ENCODE measurements around the gene CGNL1.

DNA sequence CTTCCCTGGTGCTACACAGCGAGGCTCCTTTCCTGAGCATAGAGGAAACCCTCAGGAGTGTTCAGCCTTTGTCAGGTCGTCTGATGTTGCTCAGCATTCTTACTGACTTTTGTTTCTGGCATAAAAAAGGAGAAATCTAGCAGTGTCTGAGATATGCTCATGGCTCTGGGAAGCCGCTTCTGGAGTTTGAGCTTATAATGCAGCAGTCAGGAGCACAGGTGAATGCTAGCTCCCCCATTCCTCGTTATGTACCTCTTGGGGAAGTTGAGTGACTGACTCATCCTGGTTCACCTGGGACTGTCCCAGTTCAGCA is 166.2 kb downstream of the CGNL1 start:
- TF ChIP-seq, protein P1, sequence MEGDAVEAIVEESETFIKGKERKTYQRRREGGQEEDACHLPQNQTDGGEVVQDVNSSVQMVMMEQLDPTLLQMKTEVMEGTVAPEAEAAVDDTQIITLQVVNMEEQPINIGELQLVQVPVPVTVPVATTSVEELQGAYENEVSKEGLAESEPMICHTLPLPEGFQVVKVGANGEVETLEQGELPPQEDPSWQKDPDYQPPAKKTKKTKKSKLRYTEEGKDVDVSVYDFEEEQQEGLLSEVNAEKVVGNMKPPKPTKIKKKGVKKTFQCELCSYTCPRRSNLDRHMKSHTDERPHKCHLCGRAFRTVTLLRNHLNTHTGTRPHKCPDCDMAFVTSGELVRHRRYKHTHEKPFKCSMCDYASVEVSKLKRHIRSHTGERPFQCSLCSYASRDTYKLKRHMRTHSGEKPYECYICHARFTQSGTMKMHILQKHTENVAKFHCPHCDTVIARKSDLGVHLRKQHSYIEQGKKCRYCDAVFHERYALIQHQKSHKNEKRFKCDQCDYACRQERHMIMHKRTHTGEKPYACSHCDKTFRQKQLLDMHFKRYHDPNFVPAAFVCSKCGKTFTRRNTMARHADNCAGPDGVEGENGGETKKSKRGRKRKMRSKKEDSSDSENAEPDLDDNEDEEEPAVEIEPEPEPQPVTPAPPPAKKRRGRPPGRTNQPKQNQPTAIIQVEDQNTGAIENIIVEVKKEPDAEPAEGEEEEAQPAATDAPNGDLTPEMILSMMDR (IDR thresholded peaks at IDR 0.05), result no peak
- TF ChIP-seq POLR2A (IDR thresholded peaks at IDR 0.05), result no peak
